HepG2 (cell line): ENCODE measurements around the gene TBR1. TPM values are rescaled to one million over a fixed set of nuclear protein-coding genes. Genes with fewer than 3 reads are reported as not detected.

Experiments used
- ARID4A ChIP-seq: sonication (generic); formaldehyde crosslinking; IDR thresholded peaks from 2 replicates; pipeline ENCODE4 v1.5.0; 2020; ENCODE audit warnings: mild to moderate bottlenecking, missing genetic modification reagents, borderline replicate concordance
- BCL3 ChIP-seq: sonication (generic); formaldehyde crosslinking; IDR thresholded peaks from 2 replicates; pipeline ENCODE4 v1.5.1; 2020; ENCODE audit warnings: mild to moderate bottlenecking, missing genetic modification reagents, moderate library complexity
- DZIP1 ChIP-seq: sonication (generic); formaldehyde crosslinking; IDR thresholded peaks from 2 replicates; pipeline ENCODE4 v1.5.0; 2020; ENCODE audit warnings: mild to moderate bottlenecking, missing genetic modification reagents
- EZH2 ChIP-seq: conservative IDR thresholded peaks from 2 replicates; pipeline ENCODE4 v1.6.1; 2012; ENCODE audit warnings: mild to moderate bottlenecking, low read depth, low read length, moderate library complexity
- FOXK2 ChIP-seq: fragments of 450-650 bp; IDR thresholded peaks from 2 replicates; pipeline ENCODE4 v1.6.1; 2016
- GATA4 ChIP-seq: sonication (generic); IDR thresholded peaks from 2 replicates; pipeline ENCODE4 v1.6.1; 2016; ENCODE audit warnings: antibody characterized with exemption, low read depth, borderline replicate concordance
- HMGXB4 ChIP-seq, 2 experiments: sonication (generic) in 1 of 2; formaldehyde crosslinking in 1 of 2; IDR thresholded peaks; 2 replicates each; pipeline versions ENCODE4 v1.4.0 to v1.6.1; 2018 to 2020; ENCODE audit warnings: missing genetic modification reagents in 2 of 2, borderline replicate concordance in 1 of 2, low read depth in 1 of 2, mild to moderate bottlenecking in 1 of 2, missing biosample characterization in 1 of 2
- IRF2 ChIP-seq: IDR thresholded peaks from 2 replicates; pipeline ENCODE4 v1.6.1; 2018; ENCODE audit warnings: missing genetic modification reagents, missing compliant biosample characterization
- MEIS1 ChIP-seq: sonication (generic); formaldehyde crosslinking; IDR thresholded peaks from 2 replicates; pipeline ENCODE4 v1.9.0; 2021; ENCODE audit warnings: mild to moderate bottlenecking, missing genetic modification reagents, moderate library complexity, borderline replicate concordance
- RARG ChIP-seq: sonication (generic); formaldehyde crosslinking; IDR thresholded peaks from 2 replicates; pipeline ENCODE4 v1.4.0; 2020; ENCODE audit warnings: low read depth, mild to moderate bottlenecking, missing genetic modification reagents
- RELA ChIP-seq: sonication (generic); formaldehyde crosslinking; IDR thresholded peaks from 2 replicates; pipeline ENCODE4 v1.4.0; 2020; ENCODE audit warnings: missing genetic modification reagents
- RFXAP ChIP-seq: sonication (generic); formaldehyde crosslinking; IDR thresholded peaks from 2 replicates; pipeline ENCODE4 v1.4.0; 2020; ENCODE audit warnings: missing genetic modification reagents, borderline replicate concordance
- SP1 ChIP-seq, 2 experiments: fragments of 450-650 bp in 1 of 2; sonication (generic) in 1 of 2; formaldehyde crosslinking in 1 of 2; IDR thresholded peaks; 2 replicates each; pipeline versions ENCODE4 v1.4.0 to v1.6.1; 2016 to 2020; ENCODE audit warnings: missing genetic modification reagents in 1 of 2
- ZNF10 ChIP-seq: sonication (generic); formaldehyde crosslinking; IDR thresholded peaks from 2 replicates; pipeline ENCODE4 v1.4.0; 2020; ENCODE audit warnings: mild to moderate bottlenecking, low read depth, missing genetic modification reagents, borderline replicate concordance
- ZNF263 ChIP-seq: sonication (generic); formaldehyde crosslinking; IDR thresholded peaks from 2 replicates; pipeline ENCODE4 v1.4.0; 2020; ENCODE audit warnings: missing genetic modification reagents
- ZNF558 ChIP-seq: sonication (generic); formaldehyde crosslinking; IDR thresholded peaks from 2 replicates; pipeline ENCODE4 v1.9.0; 2022; ENCODE audit warnings: mild to moderate bottlenecking, missing genetic modification reagents, borderline replicate concordance
- ZNF724P ChIP-seq: sonication (generic); formaldehyde crosslinking; IDR thresholded peaks from 2 replicates; pipeline ENCODE4 v1.8.0; 2022; ENCODE audit warnings: missing genetic modification reagents, borderline replicate concordance
- ZNF777 ChIP-seq: sonication (generic); formaldehyde crosslinking; IDR thresholded peaks from 2 replicates; pipeline ENCODE4 v1.4.0; 2020; ENCODE audit warnings: missing genetic modification reagents
- polyA plus RNA-seq, 8 experiments: library from polyadenylated mRNA; depleted of rRNA in 3 of 8; stranded (reverse) in 7 of 8; unstranded in 1 of 8; fragments of >200 nt; fragmentation: Illumina TruSeq in 4 of 8; extraction: Trizol in 4 of 8; gene quantifications; 2 replicates each; pipeline versions ENCODE4 v1.2.1 to v1.2.3, GENCODE V29; 2011 to 2016; ENCODE audit warnings: low read depth in 4 of 8, missing spikeins in 1 of 8, mixed read lengths in 1 of 8; ENCODE audit not compliant: insufficient read depth in 1 of 8
- total RNA-seq, 5 experiments: library from RNA; depleted of rRNA; stranded (reverse); fragments of >200 nt; fragmentation: Illumina TruSeq; extraction: Trizol; gene quantifications; 2 replicates each; pipeline ENCODE4 v1.2.3, GENCODE V29; 2016; ENCODE audit warnings: low read depth in 1 of 5

Gene TBR1
- total and polyA plus RNA-seq, 2 of the 13 experiments (the other 11 are each of a cell fraction or from before 2014, with no cell fraction given), result not detected

- TF ChIP-seq MEIS1 (CRISPR knock-in tag) (no peak), ARID4A (CRISPR knock-in tag) (peak; percentile 37; the same call in 1 of the 2 replicates), DZIP1 (0 out of 2 replicates have a peak, but pooled peaks have one; percentile 50), RFXAP (CRISPR knock-in tag) (no peak), ZNF558 (CRISPR knock-in tag) (no peak), IRF2 (no peak), HMGXB4 (CRISPR knock-in tag; IDR thresholded peaks at IDR 0.05; ENCODE audit: borderline replicate concordance in 1 of 2, low read depth in 1 of 2) (no peak), EZH2 (peak; percentile 98), ZNF777 (0 out of 2 replicates have a peak, but pooled peaks have one; percentile 34), RELA (no peak), ZNF263 (no peak), GATA4 (no peak), SP1 (IDR thresholded peaks at IDR 0.05) (no peak), SP1 (CRISPR knock-in tag; IDR thresholded peaks at IDR 0.05) (no peak), BCL3 (CRISPR knock-in tag) (peak; percentile 81; the same call in 1 of the 2 replicates), ZNF724P (0 out of 2 replicates have a peak, but pooled peaks have one; percentile 59), RARG (CRISPR knock-in tag) (no peak), FOXK2 (no peak), ZNF10 (no peak)
Measured at GRCh38 chr2:161418715-161419637, 2.9 kb downstream of the TBR1 start (continued).
